Measurements from ENCODE around the gene RAB29.
"Not testable (repeated sequence)": the region's sequence is repeated elsewhere in the genome, so short reads cannot be mapped to it uniquely, and the experiment has no call there.

RAB29 gene

DNA sequence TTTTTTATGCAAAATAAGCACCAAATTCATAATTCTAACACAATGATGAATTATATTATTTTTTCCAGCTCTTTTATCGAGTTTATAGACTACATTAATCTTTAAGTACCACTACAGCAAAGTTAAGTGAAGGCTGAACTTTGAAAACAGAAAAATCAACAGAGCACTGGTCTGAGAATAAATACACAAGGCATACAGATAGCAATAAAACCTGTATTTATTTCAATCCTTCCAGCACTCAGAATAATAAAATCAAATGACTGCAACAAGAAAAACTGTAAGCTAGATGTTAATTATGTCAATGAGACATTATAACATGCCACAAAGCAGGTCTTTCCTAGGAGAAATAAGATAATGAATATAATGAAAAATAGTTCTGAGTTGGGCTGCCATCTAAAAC is 49.8 kb downstream of the RAB29 start:
- no peak for DNase-seq (ENCODE audit: low read depth in 2 of 2)

DNA sequence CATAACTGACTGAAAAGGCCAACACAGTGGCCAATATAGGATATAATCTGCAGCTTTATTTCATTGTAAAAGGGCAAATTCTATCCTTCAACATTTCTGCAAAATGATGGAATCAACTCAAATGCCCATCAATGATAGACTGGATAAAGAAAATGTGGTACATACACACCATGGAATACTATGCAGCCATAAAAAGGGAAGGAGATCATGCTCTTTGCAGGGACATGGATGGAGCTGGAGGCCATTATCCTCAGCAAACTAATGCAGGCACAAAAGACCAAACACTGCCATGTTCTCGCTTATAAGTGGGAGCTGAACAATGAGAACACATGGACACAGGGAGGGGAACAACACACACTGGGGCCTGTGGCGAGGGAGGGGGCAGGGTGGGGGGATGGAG is 54.5 kb downstream of the RAB29 start:
- not testable (repeated sequence) for DNase-seq (ENCODE audit: low read depth in 2 of 2)

DNA sequence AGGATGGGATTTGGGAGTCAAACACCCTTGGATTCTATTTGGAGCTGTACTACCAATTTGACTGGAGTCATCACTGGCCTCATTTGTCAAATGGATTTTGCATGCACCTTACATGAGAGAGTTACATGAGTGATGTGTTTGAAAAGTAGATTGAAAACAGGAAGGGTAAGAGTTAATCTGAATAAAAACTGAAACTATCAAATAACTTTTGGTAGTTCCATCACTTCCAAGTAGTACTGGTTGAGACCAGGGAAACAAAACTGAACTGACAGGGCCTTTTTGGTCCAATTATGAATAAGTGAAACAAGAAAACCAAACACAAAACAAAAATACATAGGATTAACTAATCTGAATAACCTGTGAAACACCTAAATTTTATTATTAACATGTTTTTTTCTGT is 55.5 kb downstream of the RAB29 start:
- no peak for DNase-seq (ENCODE audit: low read depth in 2 of 2)

DNA sequence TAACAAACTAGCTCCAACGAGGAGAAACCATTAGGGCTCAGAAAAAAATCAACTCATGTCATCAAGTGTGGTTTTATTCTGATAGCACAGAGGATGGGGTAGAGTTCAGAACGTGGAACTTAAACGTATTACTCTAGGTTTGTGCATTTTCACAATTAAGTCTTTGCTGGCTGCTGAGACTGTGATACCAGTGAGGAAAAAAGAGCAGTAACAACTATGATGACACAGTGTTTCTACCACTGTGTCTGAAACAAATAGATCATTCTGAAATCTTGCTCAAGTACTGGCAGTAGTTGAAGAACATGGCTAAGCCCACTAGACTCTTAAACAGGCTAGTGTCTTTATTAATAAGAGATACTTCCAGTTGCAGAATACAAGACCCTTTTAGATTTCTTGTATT is 56.3 kb downstream of the RAB29 start:
- DNase-seq (ENCODE audit: low read depth in 2 of 2), result no peak
